ENCODE measurements around the gene ZBTB16.

ZBTB16 gene

DNA sequence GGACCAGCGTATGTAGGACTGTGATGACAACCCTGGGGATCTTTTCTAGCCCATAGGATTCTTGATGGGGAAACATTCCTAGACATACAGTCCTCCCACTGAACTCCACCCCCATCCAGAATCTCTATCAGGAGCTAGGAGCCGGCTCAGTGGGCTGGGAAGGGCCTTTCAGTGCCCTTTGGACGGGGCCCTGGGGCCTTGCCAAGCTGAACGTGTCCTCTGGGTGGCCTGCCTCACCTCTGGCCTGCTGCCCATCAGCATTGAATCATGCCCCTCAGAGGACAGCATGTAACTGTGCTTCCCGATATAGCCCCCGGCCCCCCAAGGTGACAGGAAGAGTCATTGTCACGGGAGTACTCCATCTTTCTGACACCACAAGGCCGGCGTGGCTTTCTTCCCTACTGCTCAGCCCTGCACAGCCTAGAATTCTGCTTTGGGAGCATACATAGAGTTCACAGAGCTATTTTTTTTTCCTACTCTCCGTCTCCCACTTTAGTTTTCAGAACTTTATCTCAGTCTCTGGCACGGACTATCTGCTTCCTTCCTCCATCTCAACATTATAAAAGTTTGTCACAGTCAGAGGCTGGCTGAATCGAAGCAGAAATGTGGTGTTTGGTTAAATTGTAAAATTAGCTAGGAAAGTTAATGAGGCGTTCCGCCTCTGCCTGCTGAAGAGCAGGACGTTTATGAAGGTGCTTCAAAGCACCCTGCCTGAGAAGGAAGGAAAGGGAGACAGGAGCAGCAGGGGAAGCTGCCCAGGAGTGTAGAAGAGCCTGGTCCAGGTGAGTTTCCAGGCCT lies 111.9 kb downstream of the ZBTB16 start:
- no peak for DNase-seq

DNA sequence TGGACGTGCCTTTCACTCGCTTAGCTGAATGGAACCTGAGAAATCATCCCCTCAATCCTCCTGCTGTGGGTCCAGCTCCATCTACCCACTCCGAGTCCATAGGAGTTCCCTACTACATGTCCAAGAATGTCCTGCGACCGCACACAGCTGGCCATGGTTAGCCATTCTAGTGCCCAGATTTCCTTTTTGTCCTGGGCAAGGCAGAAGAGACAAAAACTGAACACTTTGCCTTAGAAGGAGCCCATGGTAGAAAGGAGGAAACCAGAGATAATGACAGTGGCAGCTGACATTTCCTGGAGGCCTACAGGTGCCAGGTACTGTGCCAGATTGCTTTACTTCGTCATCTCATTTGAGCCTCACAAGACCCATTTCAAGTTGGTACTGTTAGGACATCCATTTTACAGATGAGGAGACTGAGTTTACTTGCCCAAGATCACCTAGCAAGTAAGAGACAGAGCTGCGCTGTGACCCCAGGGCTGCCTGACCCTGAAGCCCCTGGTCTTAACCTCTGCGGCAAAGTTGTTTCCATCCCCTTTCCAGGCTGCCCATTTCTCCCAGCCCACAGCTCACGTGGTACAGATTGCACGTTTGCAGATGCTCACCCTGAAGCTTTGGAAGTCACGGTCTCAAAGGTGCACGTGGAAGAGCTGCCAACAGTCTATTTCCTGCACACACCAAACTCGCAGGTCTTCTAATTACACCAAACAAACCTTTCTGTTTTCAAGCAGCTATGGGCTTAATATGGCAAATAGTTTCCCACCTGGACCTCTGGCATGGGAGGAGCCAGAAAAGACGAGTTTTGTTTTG lies 112.7 kb downstream of the ZBTB16 start:
- DNase-seq = no peak

DNA sequence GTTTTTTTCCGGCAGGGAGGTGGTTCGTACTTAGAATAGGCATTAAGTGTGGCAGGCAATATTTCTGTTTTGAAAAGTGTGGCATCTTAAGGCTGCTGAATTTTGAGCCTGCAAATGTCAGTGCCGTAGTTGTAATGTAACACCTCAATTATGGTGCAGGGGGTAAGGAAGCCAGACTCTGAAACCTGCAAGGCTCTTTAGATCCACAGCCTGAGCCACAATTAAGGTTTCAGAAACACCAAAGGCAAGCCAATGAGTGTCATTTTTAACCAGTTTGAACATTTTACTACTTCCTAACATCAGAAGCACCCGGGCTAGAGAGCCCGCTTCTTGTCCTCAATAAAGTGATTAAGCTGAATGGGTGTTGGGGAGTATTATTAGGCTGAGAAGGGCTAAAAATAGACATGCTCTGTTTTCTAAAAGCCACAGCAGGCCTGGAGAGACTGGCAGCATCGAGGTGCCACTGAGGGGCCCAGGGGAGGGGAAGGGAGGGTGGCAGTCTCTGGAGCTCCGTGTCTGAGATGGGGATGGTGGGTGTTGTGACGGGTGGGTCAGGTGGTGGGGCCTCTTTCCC lies 113.4 kb downstream of the ZBTB16 start:
- no peak for DNase-seq

DNA sequence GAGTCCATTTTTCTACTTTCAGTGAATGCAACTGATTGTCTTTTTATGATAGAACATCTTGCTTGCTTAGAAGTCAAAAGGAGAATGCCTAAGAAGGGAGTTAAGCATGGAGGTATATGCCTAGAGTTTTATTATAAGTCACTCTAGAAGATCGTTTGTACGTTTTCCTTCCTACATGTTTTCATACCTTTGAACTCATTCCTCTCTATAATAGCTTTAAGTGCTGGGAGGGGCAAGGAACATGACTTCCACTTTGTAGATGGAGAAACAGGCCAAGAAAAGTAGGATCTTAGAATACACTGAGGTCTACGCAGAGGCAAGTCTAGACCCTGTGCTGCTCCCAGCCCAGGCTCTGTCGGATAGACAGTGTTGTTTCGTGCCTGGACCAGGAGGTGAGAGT lies 114.3 kb downstream of the ZBTB16 start:
- DNase-seq = no peak

DNA sequence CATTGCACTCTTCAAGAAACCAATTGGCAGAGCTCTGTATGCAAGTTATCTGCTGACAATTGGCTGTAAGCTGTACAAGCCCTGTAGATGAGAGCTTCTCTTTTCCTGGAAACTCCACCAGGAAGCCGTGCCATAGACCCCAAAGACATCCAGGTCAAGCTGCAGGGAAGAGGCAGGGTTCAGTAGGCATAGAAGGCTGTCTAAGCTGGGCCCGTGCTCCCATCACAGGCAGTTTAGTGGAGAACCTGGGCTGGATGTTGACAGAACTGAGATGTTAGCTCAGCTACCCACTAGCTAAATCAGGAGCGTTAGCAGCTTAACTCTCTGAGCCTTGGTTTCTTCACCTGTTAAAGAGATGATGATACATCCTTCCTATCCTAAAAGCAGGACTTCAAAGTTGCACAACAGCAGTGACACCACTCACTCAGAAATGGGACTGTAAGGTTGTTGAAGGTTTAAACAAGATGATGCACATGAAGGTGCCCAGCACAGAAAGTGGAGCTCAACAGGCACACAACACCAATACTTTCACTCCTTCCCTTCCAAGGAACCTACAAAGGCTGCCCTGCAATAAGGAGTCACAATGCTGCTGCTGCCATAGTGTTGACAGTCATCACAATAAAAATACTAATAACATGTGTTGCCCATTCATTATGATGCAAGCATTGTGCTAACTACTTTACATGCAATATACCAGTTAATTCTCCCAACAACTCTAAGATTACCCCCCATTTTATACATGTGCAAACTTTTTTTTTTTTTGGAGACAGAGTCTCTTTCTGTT lies 115.4 kb downstream of the ZBTB16 start:
- no peak for DNase-seq

DNA sequence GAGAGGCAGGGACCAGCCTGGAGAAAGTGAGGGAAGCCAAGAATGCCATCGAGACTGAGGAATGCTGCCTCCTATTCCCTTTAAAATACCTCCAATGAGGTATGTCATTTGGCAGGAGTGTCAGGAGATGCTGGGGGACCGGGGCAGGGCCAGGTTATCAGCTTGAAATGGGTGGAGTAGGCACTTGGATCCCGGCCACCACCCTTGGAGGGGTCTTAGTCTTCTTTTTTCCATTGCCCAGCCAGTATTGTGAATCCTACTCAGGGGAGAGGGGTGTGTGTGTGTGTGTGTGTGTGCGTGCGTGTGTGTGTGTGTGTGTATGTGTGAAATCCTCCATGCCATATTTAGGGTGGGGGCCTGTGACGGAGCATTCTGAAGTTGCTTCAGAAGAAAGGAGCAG lies 116.2 kb downstream of the ZBTB16 start:
- no peak for DNase-seq

DNA sequence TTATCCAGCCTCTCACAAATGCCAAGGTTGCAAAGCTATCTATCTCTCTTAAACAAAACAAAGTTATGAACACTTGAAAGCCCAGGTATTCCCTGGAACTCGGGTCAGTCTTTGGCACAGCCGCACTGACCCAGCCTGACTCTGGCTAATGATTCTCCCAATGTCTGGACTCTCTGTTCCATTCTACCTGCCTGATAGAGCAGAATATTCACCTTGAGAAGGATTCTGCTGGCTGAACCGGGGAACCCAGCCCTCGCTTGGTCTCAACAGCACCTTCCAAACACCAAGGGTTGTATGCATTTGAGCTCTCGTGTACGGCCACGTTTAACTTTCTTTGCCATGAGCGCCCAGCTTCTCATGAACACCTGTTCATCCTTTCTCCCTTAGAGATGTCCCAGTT lies 116.8 kb downstream of the ZBTB16 start:
- DNase-seq = no peak

DNA sequence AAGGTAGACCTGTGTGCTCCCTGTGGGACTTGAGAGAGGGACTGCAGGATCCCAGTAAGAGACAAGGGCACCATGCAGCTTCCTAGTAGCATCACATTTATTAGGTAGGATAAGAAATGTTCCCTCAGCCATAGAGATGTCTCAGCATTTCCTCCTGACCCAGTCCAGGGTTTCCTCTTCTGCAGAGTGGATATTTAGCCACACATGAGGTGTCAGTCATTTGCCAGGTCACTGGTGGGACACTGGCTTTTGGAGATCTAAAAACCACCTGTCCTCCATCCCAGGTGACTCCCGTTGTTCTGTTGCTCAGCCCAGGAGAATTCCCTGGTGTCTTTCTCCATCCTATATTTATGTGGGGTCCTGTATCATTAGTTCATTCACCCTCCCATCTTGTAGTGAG lies 119.1 kb downstream of the ZBTB16 start:
- DNase-seq = no peak

DNA sequence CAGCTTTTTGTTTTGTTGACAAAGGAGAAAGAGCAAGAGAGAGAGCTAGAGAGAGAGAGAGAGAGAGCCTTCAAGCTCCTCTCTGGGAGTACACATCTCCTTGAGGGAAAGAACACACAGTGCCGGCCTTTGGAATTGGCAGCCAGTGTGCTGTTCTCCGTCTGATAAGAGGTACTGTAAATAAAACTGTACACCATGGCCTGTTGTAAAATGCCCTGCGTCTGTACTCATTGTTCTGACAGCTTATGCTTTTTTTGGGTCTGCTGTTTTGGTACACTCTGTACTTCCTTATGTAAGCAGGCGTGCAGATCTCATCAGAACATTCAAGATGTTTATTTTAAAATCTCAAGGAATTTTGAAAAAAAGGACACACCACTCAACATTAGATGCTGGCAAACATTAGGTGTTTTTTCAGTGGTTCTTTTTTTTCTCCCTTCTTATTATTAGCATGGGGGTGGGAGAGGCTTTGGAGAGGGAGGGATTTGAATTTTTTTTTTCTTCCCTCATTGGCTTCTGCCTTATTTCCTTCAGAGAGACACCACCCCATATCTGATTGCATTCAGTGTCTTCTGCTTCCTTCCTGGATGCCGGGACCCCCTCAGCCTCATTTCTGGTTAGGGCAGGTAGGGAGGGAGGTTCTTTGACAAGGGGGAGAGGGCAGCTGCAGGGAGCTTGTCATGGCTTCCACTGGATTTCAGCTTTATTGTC lies 119.9 kb downstream of the ZBTB16 start:
- no peak for DNase-seq

DNA sequence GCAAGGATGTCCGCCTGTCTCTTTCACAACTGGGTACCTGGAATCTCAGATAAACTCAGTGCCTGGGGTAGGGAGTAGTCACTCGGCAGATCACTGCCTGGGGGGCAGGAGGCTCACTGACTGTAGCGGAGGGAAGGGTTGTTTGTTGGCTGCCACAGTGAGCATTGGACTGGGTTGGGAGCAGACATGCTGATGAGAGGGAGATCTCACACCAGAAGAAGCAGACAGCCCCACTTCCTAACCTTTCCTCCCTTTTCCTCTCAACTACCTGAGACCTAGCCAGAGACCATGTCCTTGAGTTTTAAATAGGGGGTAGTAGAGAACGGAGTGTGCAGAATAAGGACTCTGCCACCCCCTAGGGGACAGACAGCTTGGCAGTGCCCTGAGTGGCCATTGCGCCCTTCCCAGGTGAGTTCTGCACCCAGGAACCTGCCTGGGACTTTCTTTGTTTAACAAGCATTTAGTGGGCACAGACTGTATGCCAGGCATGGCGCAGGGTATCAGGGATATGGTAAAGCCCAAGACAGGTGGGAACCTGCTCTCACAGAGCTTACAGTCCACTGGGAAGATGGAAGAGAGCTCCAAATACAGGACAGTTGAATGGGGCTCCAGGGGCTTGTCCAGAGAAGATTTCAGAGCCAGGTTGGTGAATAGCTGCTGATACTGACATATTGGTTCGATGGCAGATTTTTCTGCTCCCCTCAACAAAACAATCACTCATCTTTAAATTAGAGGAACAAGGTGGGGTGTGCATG lies 121.0 kb downstream of the ZBTB16 start:
- DNase-seq = peak in 1 of 2 donors; percentile 33

DNA sequence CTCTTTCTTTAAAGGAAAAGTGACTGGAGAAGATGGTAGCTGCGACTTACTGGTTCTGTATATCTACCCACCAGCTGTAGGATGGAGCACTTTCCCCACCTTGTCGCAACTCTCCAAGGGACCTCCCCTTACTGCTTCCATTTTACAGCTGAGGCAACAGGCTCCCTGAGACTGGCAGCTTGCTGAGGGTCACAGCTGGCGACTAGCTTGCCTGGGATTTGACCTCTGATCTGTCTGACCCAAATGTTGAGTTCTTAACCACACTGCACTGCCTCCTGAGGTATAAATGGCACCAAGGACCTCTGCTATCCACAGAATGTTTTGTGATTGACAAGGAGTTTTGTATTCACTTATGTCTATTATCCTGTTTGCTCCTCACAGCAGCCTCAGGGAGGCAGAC lies 121.7 kb downstream of the ZBTB16 start:
- no peak for DNase-seq

DNA sequence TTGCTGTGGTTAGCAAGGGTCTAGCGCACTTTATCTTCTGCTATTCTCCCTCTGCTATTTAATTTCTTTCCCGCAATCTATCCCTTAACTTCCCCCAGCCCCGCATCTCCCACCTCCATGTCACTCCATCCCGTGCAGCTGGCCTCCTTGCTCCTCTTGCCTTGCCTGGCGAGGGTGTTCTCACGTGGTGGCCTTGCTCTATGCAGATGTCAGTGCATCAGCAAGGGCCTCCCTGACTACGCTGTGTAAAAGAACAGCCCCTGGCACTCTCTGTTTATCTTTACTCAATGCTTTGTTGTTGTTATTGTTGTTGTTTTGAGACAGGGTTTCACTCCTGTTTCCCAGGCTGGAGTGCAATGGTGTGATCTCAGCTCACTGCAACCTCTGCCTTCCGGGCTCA lies 122.2 kb downstream of the ZBTB16 start:
- no peak for DNase-seq

DNA sequence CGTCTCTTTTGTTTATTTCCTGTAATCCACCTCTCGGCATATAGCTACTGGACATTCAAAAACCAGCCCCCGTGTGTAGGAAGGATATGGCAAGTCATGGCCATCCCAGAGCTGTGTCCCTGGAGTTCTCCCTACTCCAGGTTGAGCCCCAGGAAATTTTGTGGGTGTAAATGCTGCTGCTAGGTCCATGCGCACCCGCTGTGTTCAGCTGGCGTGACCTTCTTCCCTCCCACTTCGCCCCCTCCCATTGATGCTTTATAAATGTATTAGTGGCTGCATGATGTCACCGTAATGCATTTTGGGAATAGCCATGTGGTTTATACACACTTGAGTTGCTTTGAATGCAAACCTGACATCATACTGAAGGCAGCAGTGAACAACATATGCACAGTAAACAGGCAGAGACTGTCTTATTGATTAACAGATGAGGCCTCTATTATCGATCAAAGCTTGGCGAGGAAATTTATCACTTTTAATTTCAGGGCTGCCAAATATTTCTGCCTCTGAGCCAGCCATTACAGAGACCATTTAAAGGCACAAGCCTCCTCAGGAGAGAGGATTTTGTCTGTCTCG lies 123.0 kb downstream of the ZBTB16 start:
- DNase-seq = no peak

DNA sequence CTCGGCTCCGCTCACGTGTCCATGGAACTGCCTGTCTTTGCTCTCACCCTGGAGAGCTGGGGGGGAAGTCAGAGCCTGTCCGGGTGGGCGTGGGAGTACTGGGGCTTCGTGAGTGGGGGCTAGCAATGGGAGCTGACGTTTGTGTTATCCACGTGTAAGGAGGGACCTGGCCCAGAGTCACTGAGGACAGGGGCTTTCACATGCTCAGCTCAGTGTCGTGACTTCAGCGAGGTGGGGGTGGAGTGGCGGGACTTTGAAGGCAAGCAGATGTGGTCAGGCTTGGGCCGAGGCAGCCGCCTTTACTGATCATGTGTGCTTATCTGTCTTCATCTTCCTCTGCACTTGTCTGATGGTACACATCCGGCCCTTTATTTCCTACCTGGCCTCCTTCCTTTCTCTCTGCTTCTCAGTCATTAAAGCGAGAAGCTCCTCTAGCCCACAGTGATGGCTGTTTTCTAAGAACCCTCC lies 123.6 kb downstream of the ZBTB16 start:
- DNase-seq = peak; percentile 75 to 79

DNA sequence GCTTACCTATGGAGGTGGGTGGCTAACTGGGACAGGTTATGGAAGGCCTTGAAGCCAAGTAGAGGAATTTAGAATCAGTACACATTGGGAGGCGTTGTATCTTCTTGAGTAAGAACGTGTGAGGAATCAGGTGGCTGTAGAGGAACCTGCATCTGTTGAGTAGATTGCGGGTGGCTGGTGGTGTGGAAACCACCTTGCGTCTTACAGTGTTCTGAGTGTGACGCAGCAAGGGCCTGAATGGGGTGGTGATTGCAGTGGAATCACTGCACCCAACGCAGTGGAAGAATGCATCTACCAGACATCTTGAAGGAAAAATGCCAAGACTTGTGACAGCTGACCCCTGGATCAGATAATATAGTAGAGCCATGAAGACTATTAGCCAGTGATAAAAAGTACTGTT lies 125.9 kb downstream of the ZBTB16 start:
- peak in 1 of 2 donors; percentile 72 for DNase-seq

DNA sequence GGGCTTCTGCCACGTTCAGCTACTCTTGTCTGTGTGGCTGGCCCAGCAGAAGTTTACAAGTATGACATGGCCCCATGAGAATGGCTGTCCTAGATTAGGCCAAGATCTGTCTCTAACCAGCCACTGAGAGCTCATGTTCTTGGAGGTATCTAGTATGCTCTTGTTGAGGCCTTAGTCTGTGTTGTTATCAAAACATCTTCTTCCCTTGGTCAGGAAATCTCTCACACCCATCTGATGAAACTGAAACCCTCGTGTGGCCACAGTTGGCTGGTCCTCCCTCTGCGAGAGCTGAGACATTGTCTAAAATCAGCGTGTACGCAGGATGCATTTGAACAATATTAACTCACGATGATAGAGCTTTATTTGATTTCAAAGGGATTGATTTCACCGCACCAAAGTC lies 127.7 kb downstream of the ZBTB16 start:
- DNase-seq = peak in 1 of 2 donors; percentile 44

DNA sequence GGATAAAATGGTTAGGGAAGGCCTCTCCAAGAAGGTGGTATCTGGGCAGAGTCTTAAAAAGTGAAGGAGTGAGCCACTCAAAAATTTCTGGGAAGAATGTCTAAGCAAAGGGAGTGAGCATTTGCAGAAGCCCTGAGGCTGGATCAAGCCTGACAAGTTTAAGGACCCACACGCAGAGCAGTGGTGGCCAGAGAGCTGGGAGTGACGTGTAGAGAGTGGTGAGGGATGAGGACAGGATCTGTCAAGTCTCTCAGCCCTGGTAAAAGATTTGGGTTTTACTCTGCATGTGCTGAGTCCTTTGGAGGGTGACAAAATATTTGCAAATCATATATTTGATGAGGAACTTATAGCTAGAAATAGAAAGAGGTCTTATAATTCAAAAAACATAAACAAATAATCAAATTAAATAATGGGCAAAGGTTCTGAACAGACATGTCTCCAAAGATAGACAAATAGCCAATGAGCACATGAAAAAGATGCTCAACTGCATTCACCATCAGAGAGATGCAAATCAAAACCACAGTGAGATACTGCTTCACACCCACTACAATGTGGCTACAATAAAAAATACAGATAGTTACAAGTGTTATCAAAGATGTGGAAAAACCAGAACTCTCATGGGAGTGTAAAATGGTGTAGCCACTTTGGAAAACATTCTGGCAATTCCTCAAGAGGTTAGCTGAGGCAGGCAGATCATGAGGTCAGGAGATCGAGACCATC lies 129.5 kb downstream of the ZBTB16 start:
- DNase-seq = no peak

DNA sequence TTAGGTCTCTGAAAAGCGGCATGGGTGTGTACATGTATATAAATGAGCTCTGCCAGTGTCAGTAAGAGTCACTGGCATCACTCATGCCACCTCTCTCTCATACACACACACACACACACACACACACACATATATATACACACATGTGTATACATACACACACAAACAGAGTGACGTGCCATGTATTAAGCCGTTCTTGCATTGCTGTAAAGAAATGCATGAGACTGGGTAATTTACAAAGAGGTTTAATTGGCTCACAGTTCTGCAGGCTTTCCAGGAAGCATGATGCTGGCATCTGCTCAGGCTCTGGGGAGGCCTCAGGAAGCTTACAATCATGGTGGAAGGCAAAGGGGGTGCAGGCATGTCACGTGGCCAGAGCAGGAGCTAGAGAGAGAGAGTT lies 131.1 kb downstream of the ZBTB16 start:
- no peak for DNase-seq

DNA sequence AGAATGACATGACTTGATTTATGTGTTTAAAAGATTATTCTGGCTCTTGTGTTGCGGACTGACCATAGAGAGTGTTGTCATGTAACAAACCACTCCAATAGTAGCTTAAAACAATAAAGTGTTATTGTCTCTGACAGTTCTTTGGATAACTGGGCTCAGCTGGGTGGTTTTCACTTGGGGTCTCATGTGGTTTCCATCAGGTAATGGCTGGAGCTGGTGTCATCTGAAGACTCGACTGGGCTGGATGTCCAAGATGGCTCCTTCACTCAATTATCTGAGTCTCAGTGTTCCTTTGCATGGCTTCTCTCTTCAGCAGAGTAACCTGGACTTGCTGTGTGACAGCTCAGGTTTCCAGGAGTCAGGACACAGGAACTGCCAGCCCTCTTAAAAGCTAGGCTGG lies 132.4 kb downstream of the ZBTB16 start:
- no peak for DNase-seq

DNA sequence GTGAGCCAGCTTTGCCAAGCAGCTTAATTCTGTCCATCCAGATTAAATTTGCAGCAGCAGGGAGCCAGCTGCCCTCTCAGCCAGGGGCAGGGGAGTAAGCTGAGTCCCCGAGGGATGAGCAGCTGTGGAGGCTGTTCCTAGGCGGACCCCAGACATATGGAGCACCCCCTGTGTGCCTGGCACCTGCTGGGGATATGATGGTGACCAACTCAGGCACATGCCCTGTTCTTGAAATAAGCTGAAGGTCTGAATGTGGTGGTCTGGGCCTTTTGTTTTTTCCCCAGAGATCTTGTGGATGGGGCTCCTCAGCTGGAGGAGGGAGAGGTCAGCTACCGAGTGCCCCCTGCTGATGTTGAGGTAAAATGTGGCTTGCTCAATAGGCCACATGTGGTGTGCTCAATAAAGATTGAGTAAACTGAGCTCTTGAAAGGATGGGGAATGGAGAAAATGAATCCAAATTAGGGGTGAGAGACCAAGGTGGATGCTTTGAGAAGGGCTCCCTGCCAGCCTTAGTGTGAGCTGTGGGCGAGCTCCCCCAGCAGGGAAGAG lies 133.4 kb downstream of the ZBTB16 start:
- DNase-seq = no peak
